Activated CD4-positive, alpha-beta memory T cell treated with anti-CD3 and anti-CD28 coated beads for 36 hours (primary cell): ENCODE results near the gene ZNF407. TPM values are rescaled to one million over a fixed set of nuclear protein-coding genes. Genes with fewer than 3 reads are reported as not detected.
A peak's percentile ranks its signal among the peaks of the same experiment; 100 is the strongest.

Experiments
- CTCF ChIA-PET: fragments of 350-600 bp; sonication (Branson Sonifier 250); formaldehyde crosslinking; loops from one replicate; lab custom pipeline; 2021; ENCODE audit warnings: antibody characterized with exemption, inconsistent platforms; lab: Charles Lee
- POLR2A ChIA-PET: fragments of 350-600 bp; sonication (Branson Sonifier 250); formaldehyde crosslinking; loops from one replicate; lab custom pipeline; 2021; ENCODE audit warnings: antibody characterized with exemption; lab: Charles Lee
- DNase-seq: peaks from one replicate; pipeline ENCODE4 v3.0.0-alpha.2; 2020
- H3K27ac Mint-ChIP-seq: one replicate; pipeline ENCODE4 v1.8.0; 2021; ENCODE audit warnings: mixed read lengths
- H3K27me3 Mint-ChIP-seq: one replicate; pipeline ENCODE4 v1.8.0; 2021; ENCODE audit warnings: mixed read lengths
- H3K36me3 Mint-ChIP-seq: one replicate; pipeline ENCODE4 v1.8.0; 2021; ENCODE audit warnings: mixed read lengths
- H3K4me1 Mint-ChIP-seq: one replicate; pipeline ENCODE4 v1.8.0; 2021; ENCODE audit warnings: low read depth, mixed read lengths
- H3K4me3 Mint-ChIP-seq: one replicate; pipeline ENCODE4 v1.8.0; 2021; ENCODE audit warnings: mild to moderate bottlenecking, mixed read lengths
- H3K9me3 Mint-ChIP-seq: one replicate; pipeline ENCODE4 v1.8.0; 2021; ENCODE audit warnings: mixed read lengths
- intact Hi-C: fragments of 100-400 bp; cut with micrococcal nuclease; formaldehyde crosslinking; loops from one replicate; pipeline ENCODE4 v1.15.1; 2023
- total RNA-seq, 2 experiments: library from RNA; stranded (reverse); gene quantifications; one replicate each; pipeline ENCODE4 v1.2.3, GENCODE V29; 2021

ZNF407 gene
- total RNA-seq, 2 experiments from 2014 or later = 10.0 to 10.5 TPM

DNA sequence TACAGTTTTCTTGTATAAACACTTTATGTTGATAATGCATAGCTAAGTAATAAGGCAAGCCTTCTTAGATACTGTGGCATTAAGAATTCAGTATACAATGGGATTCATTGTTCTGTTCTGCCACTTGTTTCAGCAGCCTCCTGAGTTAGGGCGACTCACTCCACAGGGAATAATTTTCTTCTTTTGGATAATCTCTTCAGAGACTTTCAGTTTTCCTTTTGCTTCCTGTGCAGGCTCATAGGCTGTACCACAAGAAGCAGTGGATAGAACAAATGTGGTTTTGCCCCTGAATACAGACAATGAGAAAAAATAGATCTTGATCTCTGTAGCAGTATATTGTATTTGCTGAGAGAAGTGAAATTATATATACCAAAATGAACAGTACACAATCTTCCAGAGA lies 298.0 kb downstream of the ZNF407 start:
- Mint-ChIP-seq H3K4me3 (no peak overlapping the region), H3K36me3 (peaks cover 3% of the 10 kb centered on the region), H3K27ac (no peak overlapping the region), H3K27me3 (no peaks in the 10 kb centered on the region), H3K4me1 (peaks cover 4% of the 10 kb centered on the region), H3K9me3 (no peaks in the 10 kb centered on the region)
- DNase-seq = no peak
- intact Hi-C loops = loop anchor here (2.0 to 10.0 kb wide), 3 partner anchors 241 to 583 kb away; partner anchors contain the start of gene PTGR3
- CTCF ChIA-PET = no interaction called here
- POLR2A ChIA-PET = no interaction called here

GRCh38 chr18:74896390-74896991 lies 298.8 kb downstream of the ZNF407 start:
- intact Hi-C loops = loop anchor here (2.0 to 10.0 kb wide), 3 partner anchors 242 to 582 kb away; partner anchors contain the start of gene PTGR3
- H3K27ac Mint-ChIP-seq = no peak overlapping the region
- H3K4me1 Mint-ChIP-seq = peaks cover 4% of the 10 kb centered on the region
- DNase-seq = peak; percentile 56
- H3K9me3 Mint-ChIP-seq = no peaks in the 10 kb centered on the region
- no peaks in the 10 kb centered on the region for H3K36me3 Mint-ChIP-seq
- POLR2A ChIA-PET = no interaction called here
- CTCF ChIA-PET = interaction anchor here (1.0 to 2.5 kb wide), 2 partner anchors 266 to 583 kb away, joined by 3 to 7 read pairs; no protein-coding TSS in a partner anchor
- H3K27me3 Mint-ChIP-seq = no peaks in the 10 kb centered on the region
- no peak overlapping the region for H3K4me3 Mint-ChIP-seq

GRCh38 chr18:74897971-74898657 lies 300.4 kb downstream of the ZNF407 start:
- no peaks in the 10 kb centered on the region for H3K27me3 Mint-ChIP-seq
- no peak for DNase-seq
- no peak overlapping the region for H3K27ac Mint-ChIP-seq
- ChIA-PET CTCF (interaction anchor here (0.6 to 2.5 kb wide), 2 partner anchors 78 to 581 kb away, joined by 3 to 7 read pairs; no protein-coding TSS in a partner anchor), POLR2A (no interaction called here)
- H3K9me3 Mint-ChIP-seq = no peaks in the 10 kb centered on the region
- no peak overlapping the region for H3K4me3 Mint-ChIP-seq
- H3K4me1 Mint-ChIP-seq = peaks cover 4% of the 10 kb centered on the region
- intact Hi-C loops = loop anchor here (2.0 to 10.0 kb wide), 3 partner anchors 243 to 581 kb away; partner anchors contain the start of gene PTGR3
- no peaks in the 10 kb centered on the region for H3K36me3 Mint-ChIP-seq

DNA sequence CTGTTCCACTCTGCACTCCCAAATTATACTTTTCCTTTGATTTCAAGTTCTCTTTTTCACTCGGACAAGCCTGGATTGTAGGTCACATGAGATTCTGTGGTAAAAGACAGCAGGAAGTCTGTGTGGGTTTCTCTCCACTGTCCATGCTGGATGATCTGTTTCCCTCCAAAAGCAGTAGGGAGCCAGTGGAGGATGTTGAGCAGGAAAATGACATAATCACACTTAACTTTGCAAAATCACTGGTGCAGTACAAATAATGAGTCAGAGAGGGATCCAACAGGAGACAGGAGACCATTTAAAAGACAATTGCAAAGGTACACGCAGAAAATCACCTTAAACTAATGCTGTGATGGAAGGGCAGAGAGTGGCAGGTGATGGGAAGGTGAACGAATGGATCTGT lies 301.3 kb downstream of the ZNF407 start:
- ChIA-PET POLR2A (no interaction called here), CTCF (no interaction called here)
- H3K9me3 Mint-ChIP-seq = no peaks in the 10 kb centered on the region
- H3K36me3 Mint-ChIP-seq = no peaks in the 10 kb centered on the region
- H3K27ac Mint-ChIP-seq = no peak overlapping the region
- intact Hi-C loops = loop anchor here (5.0 to 10.0 kb wide), 2 partner anchors 244 to 308 kb away; partner anchors contain the start of gene PTGR3
- DNase-seq = no peak
- no peaks in the 10 kb centered on the region for H3K27me3 Mint-ChIP-seq
- H3K4me3 Mint-ChIP-seq = no peak overlapping the region
- H3K4me1 Mint-ChIP-seq = peaks cover 4% of the 10 kb centered on the region

GRCh38 chr18:74899554-74899953 lies 301.9 kb downstream of the ZNF407 start:
- H3K36me3 Mint-ChIP-seq = no peaks in the 10 kb centered on the region
- H3K27me3 Mint-ChIP-seq = no peaks in the 10 kb centered on the region
- H3K4me3 Mint-ChIP-seq = no peak overlapping the region
- intact Hi-C loops = loop anchor here (5.0 to 10.0 kb wide), 2 partner anchors 245 to 308 kb away; partner anchors contain the start of gene PTGR3
- H3K4me1 Mint-ChIP-seq = peaks cover 4% of the 10 kb centered on the region
- no peaks in the 10 kb centered on the region for H3K9me3 Mint-ChIP-seq
- POLR2A ChIA-PET = no interaction called here
- no peak for DNase-seq
- H3K27ac Mint-ChIP-seq = no peak overlapping the region
- CTCF ChIA-PET = no interaction called here

DNA sequence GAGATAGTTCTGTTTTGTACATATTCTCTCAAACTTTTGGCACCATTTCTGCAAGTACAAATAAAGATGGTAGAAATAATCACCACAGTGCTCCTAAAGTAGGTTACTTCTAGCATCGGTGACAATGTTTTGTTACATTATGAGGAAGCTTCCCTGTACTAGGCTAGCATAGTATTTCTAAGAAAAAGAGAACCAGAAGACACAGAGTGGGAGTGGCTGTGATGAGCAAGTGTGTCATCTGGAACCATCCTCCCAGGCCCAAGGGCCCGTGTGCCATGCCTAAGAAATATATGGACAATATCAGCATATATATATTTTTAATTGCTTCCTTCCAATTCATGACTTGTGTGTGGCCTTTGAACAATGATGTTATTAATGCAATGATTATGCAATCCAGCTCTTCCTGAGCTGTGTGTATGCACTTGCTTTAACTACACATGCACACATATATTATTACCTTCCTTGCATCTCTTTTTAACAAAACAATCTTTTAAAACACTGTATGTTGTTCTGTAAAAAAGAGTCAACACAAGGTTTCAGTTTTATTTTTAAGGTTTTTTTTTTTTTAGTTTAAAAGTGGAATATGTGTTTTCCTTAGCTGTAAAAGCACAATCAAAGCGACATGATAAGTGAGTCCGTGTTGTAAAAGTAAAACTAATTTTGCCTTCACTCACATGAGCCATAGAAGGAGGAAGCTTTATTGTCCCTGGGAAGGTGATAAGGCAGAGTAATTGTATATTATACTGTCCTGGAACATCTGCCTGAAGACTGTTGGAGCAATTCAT lies 303.9 kb downstream of the ZNF407 start:
- Mint-ChIP-seq H3K4me3 (no peak overlapping the region), H3K27ac (no peak overlapping the region), H3K36me3 (peaks cover 4% of the 10 kb centered on the region), H3K27me3 (no peaks in the 10 kb centered on the region), H3K4me1 (no peaks in the 10 kb centered on the region), H3K9me3 (no peaks in the 10 kb centered on the region)
- intact Hi-C loops = no loop called here
- DNase-seq = no peak
- POLR2A ChIA-PET = no interaction called here
- CTCF ChIA-PET = interaction anchor here (0.6 to 1.1 kb wide), 2 partner anchors 62 to 155 kb away, joined by 3 read pairs; no protein-coding TSS in a partner anchor

GRCh38 chr18:74902147-74902455 lies 304.4 kb downstream of the ZNF407 start:
- Mint-ChIP-seq H3K9me3 (no peaks in the 10 kb centered on the region), H3K27ac (no peak overlapping the region), H3K4me1 (no peaks in the 10 kb centered on the region), H3K4me3 (no peak overlapping the region), H3K27me3 (no peaks in the 10 kb centered on the region), H3K36me3 (peaks cover 4% of the 10 kb centered on the region)
- DNase-seq = no peak
- intact Hi-C loops = no loop called here
- ChIA-PET CTCF (interaction anchor here (0.9 to 1.1 kb wide), 3 partner anchors 61 to 139 kb away, joined by 3 read pairs; no protein-coding TSS in a partner anchor), POLR2A (no interaction called here)

DNA sequence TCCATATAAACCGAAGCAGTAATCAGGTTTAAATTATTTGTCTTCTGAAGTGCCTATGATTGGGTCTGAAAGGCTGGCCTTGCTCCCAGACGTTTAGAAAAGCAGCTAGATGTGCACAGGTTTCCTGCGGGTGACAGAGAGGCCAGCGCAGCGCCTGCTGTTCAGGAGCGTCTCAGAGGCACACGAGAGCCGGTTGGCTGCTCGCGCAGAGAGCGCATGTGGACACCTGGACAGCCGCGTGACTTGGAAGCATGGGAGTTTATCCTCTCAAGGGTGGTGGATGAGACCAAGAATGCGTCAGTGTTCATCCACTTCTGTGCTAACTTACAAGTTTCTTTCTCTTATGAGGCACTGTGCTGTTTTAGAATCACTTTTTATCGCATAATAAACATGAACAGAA lies 307.6 kb downstream of the ZNF407 start:
- no peak for DNase-seq
- ChIA-PET CTCF (no interaction called here), POLR2A (no interaction called here)
- no peaks in the 10 kb centered on the region for H3K27me3 Mint-ChIP-seq
- no peaks in the 10 kb centered on the region for H3K4me1 Mint-ChIP-seq
- peaks cover 7% of the 10 kb centered on the region for H3K36me3 Mint-ChIP-seq
- H3K9me3 Mint-ChIP-seq = no peaks in the 10 kb centered on the region
- no peak overlapping the region for H3K27ac Mint-ChIP-seq
- intact Hi-C loops = no loop called here
- no peak overlapping the region for H3K4me3 Mint-ChIP-seq

DNA sequence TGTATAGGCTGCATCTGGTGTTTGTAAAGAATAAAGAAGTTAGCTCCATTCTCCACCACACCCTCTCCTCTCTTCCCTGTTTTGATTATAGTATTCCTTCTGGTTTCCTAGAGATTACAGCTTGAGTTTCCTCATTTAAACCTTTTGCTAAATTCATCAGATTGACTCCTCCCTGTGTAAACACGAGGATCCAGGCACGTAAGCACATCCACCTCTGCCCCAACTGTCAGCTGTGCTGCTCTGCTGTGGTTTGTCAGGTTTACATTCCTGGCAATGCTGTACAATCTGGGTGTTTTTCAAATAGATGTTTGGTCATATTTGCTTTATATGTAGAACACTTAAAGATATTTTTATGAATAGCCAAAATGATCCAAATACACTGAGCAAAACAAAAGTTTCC lies 308.5 kb downstream of the ZNF407 start:
- Mint-ChIP-seq H3K27ac (no peak overlapping the region), H3K9me3 (no peaks in the 10 kb centered on the region), H3K4me1 (no peaks in the 10 kb centered on the region), H3K4me3 (no peak overlapping the region), H3K27me3 (no peaks in the 10 kb centered on the region), H3K36me3 (peaks cover 7% of the 10 kb centered on the region)
- ChIA-PET POLR2A (no interaction called here), CTCF (no interaction called here)
- no peak for DNase-seq
- intact Hi-C loops = no loop called here

GRCh38 chr18:74914052-74914591 lies 316.5 kb downstream of the ZNF407 start:
- H3K4me1 Mint-ChIP-seq = no peaks in the 10 kb centered on the region
- no peaks in the 10 kb centered on the region for H3K36me3 Mint-ChIP-seq
- H3K4me3 Mint-ChIP-seq = no peak overlapping the region
- ChIA-PET POLR2A (no interaction called here), CTCF (no interaction called here)
- intact Hi-C loops = no loop called here
- DNase-seq = no peak
- no peaks in the 10 kb centered on the region for H3K9me3 Mint-ChIP-seq
- H3K27ac Mint-ChIP-seq = no peak overlapping the region
- H3K27me3 Mint-ChIP-seq = no peaks in the 10 kb centered on the region

DNA sequence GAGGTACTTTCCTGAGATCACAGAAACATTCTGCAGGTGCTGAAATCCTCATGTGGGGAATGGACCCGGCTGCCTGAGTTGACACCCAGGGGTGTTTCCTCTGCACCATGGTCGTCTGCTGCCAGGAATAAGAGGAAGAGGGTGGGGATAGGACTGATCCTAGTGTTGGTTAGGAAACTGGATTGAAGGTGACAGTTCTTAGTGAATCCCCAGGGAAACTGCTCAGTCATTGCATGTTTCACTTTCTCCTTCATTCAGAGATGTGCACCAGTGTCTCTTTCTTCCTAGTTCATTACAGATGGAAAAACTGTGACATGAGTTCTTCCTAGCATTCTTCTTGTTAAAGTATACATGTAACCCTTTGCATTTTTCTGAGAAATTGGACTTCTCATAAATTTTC lies 317.0 kb downstream of the ZNF407 start:
- no peaks in the 10 kb centered on the region for H3K4me1 Mint-ChIP-seq
- ChIA-PET POLR2A (no interaction called here), CTCF (no interaction called here)
- no peaks in the 10 kb centered on the region for H3K36me3 Mint-ChIP-seq
- no peak for DNase-seq
- H3K9me3 Mint-ChIP-seq = no peaks in the 10 kb centered on the region
- intact Hi-C loops = no loop called here
- H3K27ac Mint-ChIP-seq = no peak overlapping the region
- no peaks in the 10 kb centered on the region for H3K27me3 Mint-ChIP-seq
- H3K4me3 Mint-ChIP-seq = no peak overlapping the region
